Left lung (tissue), 10 donors: ENCODE results near the gene ANKRD16. TPM values are rescaled to one million over a fixed set of nuclear protein-coding genes. Genes with fewer than 3 reads are reported as not detected.
"Not testable (repeated sequence)": the region's sequence is repeated elsewhere in the genome, so short reads cannot be mapped to it uniquely, and the experiment has no call there.

Source experiments
- ATAC-seq: fragments of 200-7000 bp; cut with Tn5 transposase; one replicate; pipeline ENCODE4 v1.9.1; 2020; ENCODE audit warnings: moderate library complexity
- DNase-seq, 4 donors: peaks; one replicate each; pipeline ENCODE4 v3.0.0-alpha.2; 2013 to 2020
- H3K27ac ChIP-seq, 2 donors: fragments of 200-600 bp; sonication (generic) in 1 of 2; one replicate each; pipeline versions ENCODE4 v1.5.0 to v1.8.0; 2020 to 2021
- H3K27me3 ChIP-seq, 2 donors: fragments of 200-600 bp; sonication (generic) in 1 of 2; one replicate each; pipeline versions ENCODE4 v1.5.0 to v1.8.0; 2020 to 2021
- H3K36me3 ChIP-seq, 2 donors: fragments of 200-600 bp; sonication (generic) in 1 of 2; one replicate each; pipeline versions ENCODE4 v1.5.0 to v1.8.0; 2020 to 2021
- H3K4me1 ChIP-seq, 2 donors: fragments of 200-600 bp; one replicate each; pipeline ENCODE4 v1.8.0; 2021
- H3K4me3 ChIP-seq, 2 donors: fragments of 200-600 bp; sonication (generic) in 1 of 2; one replicate each; pipeline versions ENCODE4 v1.5.0 to v1.8.0; 2020 to 2021; ENCODE audit warnings: mild to moderate bottlenecking in 1 of 2
- H3K9me3 ChIP-seq, 2 donors: fragments of 200-600 bp; sonication (generic) in 1 of 2; one replicate each; pipeline versions ENCODE4 v1.5.0 to v1.8.0; 2020 to 2021
- CTCF ChIP-seq, 2 donors: fragments of 200-600 bp; sonication (generic) in 1 of 2; IDR thresholded peaks; one replicate each; pipeline versions ENCODE4 v1.5.0 to v1.8.0; 2021; ENCODE audit warnings: antibody characterized with exemption in 2 of 2
- intact Hi-C, 2 donors: fragments of 100-400 bp; cut with DNase I; formaldehyde crosslinking; loops; one replicate each; pipeline versions ENCODE4 v1.11.2 to v1.14.2; 2022
- polyA plus RNA-seq, 6 donors: library from polyadenylated mRNA; unstranded; fragments of 120-200 nt; gene quantifications; one replicate each; pipeline ENCODE4 v1.2.1, GENCODE V29; 2013; ENCODE audit not compliant: insufficient read length in 6 of 6
- total RNA-seq, 2 donors: library from RNA; stranded (reverse); fragmentation: NEBNext Ultra II Directional; extraction: Animal tissue kit (Norgen Biotek cat#: 25700); gene quantifications; one replicate each; pipeline ENCODE4 v1.2.1, GENCODE V29; 2021
- donor health status: DM: no; HTN: yes; CAD: no.
- donor health status: DM: no; HTN: no; CAD: no.

ANKRD16 gene
- total and polyA plus RNA-seq, 8 donors = 4.4 to 13.0 (median 11.7) TPM

- Histone ChIP-seq H3K9me3 (no peaks in the 10 kb centered on the region), H3K4me1 (no peaks in the 10 kb centered on the region), H3K36me3 (no peaks in the 10 kb centered on the region), H3K27ac (no peak overlapping the region), H3K27me3 (no peaks in the 10 kb centered on the region), H3K4me3 (no peak overlapping the region)
- ATAC-seq = no peak
- intact Hi-C loops = no loop called here
- no peak for DNase-seq
- no peak for TF ChIP-seq CTCF (IDR thresholded peaks at IDR 0.05)
Observed at GRCh38 chr10:5831446-5831782, 58.3 kb downstream of the ANKRD16 start.

GRCh38 chr10:5830629-5831445 is 58.9 kb downstream of the ANKRD16 start:
- Histone ChIP-seq H3K4me1 (no peaks in the 10 kb centered on the region), H3K4me3 (no peak overlapping the region), H3K9me3 (no peaks in the 10 kb centered on the region), H3K27ac (no peak overlapping the region), H3K27me3 (no peaks in the 10 kb centered on the region), H3K36me3 (no peaks in the 10 kb centered on the region)
- DNase-seq (peak in 1 of 4 donors; percentile 53), ATAC-seq (no peak)
- intact Hi-C loops = no loop called here
- no peak for TF ChIP-seq CTCF (IDR thresholded peaks at IDR 0.05)

GRCh38 chr10:5829267-5829666 is 60.4 kb downstream of the ANKRD16 start:
- Histone ChIP-seq H3K9me3 (no peaks in the 10 kb centered on the region), H3K27ac (no peak overlapping the region), H3K4me1 (no peaks in the 10 kb centered on the region), H3K27me3 (no peaks in the 10 kb centered on the region), H3K36me3 (no peaks in the 10 kb centered on the region), H3K4me3 (no peak overlapping the region)
- no peak for ATAC-seq
- intact Hi-C loops = no loop called here
- no peak for DNase-seq
- no peak for TF ChIP-seq CTCF (IDR thresholded peaks at IDR 0.05)

GRCh38 chr10:5828725-5829124 is 61.0 kb downstream of the ANKRD16 start:
- no peaks in the 10 kb centered on the region for H3K36me3 ChIP-seq
- no peaks in the 10 kb centered on the region for H3K4me1 ChIP-seq
- no peak for TF ChIP-seq CTCF (IDR thresholded peaks at IDR 0.05)
- no peak for ATAC-seq
- no peaks in the 10 kb centered on the region for H3K9me3 ChIP-seq
- no peak for DNase-seq
- H3K4me3 ChIP-seq = no peak overlapping the region
- intact Hi-C loops = no loop called here
- H3K27me3 ChIP-seq = no peaks in the 10 kb centered on the region
- no peak overlapping the region for H3K27ac ChIP-seq

GRCh38 chr10:5827841-5828240 is 61.9 kb downstream of the ANKRD16 start:
- ATAC-seq (no peak), DNase-seq (no peak)
- intact Hi-C loops = no loop called here
- no peaks in the 10 kb centered on the region for H3K9me3 ChIP-seq
- H3K4me1 ChIP-seq = no peaks in the 10 kb centered on the region
- H3K27me3 ChIP-seq = no peaks in the 10 kb centered on the region
- H3K27ac ChIP-seq = no peak overlapping the region
- TF ChIP-seq CTCF (IDR thresholded peaks at IDR 0.05) = no peak
- H3K4me3 ChIP-seq = no peak overlapping the region
- no peaks in the 10 kb centered on the region for H3K36me3 ChIP-seq

GRCh38 chr10:5826511-5826910 is 63.2 kb downstream of the ANKRD16 start:
- H3K36me3 ChIP-seq, H3K4me1 ChIP-seq, H3K9me3 ChIP-seq, H3K27ac ChIP-seq, H3K27me3 ChIP-seq, intact Hi-C loops, ATAC-seq, H3K4me3 ChIP-seq, DNase-seq: not testable (repeated sequence)
